Panc1 (cell line): ENCODE data around the gene RGS3.

Experiments
- POLR2AphosphoS5 ChIP-seq: IDR thresholded peaks from 2 replicates; pipeline ENCODE4 v1.6.1; 2012; ENCODE audit warnings: mild to moderate bottlenecking, low read depth, low read length, moderate library complexity
- SIN3A ChIP-seq: IDR thresholded peaks from 2 replicates; pipeline ENCODE4 v1.6.1; 2012; ENCODE audit warnings: low read depth, mild to moderate bottlenecking, low read length, moderate library complexity, borderline replicate concordance; ENCODE audit not compliant: insufficient read depth
- TF ChIP-seq, protein P1 (sequence below): fragments of 450-650 bp; IDR thresholded peaks from 2 replicates; pipeline ENCODE4 v1.5.1; 2017; ENCODE audit warnings: mild to moderate bottlenecking

DNA sequence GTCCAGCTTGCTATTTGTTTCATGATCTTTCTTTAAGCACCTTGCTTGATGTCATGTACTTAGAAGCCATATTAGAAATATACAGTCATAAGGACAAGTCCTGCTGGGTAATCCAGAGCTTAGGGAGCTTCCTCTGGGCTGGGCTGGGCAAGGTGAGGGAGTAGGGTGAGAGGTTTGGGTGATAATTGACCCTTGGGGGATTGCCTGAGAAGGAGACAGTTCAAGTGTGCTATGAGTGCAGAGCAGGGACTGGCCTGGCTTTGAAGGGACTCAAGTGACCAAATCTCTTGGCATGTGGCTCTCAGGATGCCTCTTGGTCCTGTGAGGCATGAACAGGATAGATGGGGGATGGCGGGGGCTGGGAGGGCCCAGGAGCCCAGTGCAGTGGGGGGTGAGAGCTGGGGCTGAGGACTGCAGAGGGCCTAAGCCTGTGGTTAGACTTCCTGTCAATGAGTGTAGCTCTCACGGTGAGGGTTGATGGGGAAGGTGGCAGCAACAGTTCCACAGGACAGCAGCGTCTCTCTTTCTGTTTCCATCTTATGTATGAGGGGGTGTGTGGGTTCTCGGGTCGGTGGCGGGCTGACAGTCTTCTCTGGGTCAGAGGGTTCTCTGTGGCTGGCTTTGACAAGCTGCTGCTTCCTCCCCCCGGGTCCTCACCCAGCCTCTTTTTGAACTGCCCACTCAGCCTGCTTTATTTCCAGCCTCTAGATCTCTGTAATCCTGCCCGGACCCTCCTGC, 53.5 kb downstream of the RGS3 start:
- TF ChIP-seq, protein P1, sequence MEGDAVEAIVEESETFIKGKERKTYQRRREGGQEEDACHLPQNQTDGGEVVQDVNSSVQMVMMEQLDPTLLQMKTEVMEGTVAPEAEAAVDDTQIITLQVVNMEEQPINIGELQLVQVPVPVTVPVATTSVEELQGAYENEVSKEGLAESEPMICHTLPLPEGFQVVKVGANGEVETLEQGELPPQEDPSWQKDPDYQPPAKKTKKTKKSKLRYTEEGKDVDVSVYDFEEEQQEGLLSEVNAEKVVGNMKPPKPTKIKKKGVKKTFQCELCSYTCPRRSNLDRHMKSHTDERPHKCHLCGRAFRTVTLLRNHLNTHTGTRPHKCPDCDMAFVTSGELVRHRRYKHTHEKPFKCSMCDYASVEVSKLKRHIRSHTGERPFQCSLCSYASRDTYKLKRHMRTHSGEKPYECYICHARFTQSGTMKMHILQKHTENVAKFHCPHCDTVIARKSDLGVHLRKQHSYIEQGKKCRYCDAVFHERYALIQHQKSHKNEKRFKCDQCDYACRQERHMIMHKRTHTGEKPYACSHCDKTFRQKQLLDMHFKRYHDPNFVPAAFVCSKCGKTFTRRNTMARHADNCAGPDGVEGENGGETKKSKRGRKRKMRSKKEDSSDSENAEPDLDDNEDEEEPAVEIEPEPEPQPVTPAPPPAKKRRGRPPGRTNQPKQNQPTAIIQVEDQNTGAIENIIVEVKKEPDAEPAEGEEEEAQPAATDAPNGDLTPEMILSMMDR: no peak
- no peak for TF ChIP-seq SIN3A
- no peak for TF ChIP-seq POLR2AphosphoS5
